Right hindlimb (tissue), 1 donor: ENCODE measurements around the gene RAPSN.

Source experiments
- DNase-seq: peaks from one replicate; pipeline ENCODE4 v3.0.0-alpha.2; 2018

Gene RAPSN

GRCh38 chr11:47448566-47449427 is at the start of gene RAPSN:
Gene RAPSN (minus strand): TSS chr11:47449136. CDS start chr11:47448964, 172 bp downstream.
- DNase-seq = peak; percentile 81

- no peak for DNase-seq
These were observed 49.2 kb upstream of the RAPSN start for GRCh38 chr11:47498149-47498548.

- DNase-seq = no peak
These were observed 47.9 kb upstream of the RAPSN start for GRCh38 chr11:47496808-47497207.

- DNase-seq = no peak
These were observed 46.9 kb upstream of the RAPSN start for GRCh38 chr11:47495856-47496217.

GRCh38 chr11:47495011-47495855 is 46.3 kb upstream of the RAPSN start:
- DNase-seq = no peak

- DNase-seq = no peak
These were observed 40.4 kb upstream of the RAPSN start for GRCh38 chr11:47489395-47489755.

- no peak for DNase-seq
These were observed 39.9 kb upstream of the RAPSN start for GRCh38 chr11:47488674-47489394.

- DNase-seq = no peak
These were observed 39.2 kb upstream of the RAPSN start for GRCh38 chr11:47488111-47488510.

- DNase-seq = no peak
These were observed 38.5 kb upstream of the RAPSN start for GRCh38 chr11:47487421-47487820.

- no peak for DNase-seq
These were observed 36.2 kb upstream of the RAPSN start for GRCh38 chr11:47485107-47485506.

- no peak for DNase-seq
These were observed 34.5 kb upstream of the RAPSN start for GRCh38 chr11:47483457-47483856.

GRCh38 chr11:47480762-47481161 is 31.8 kb upstream of the RAPSN start:
- no peak for DNase-seq

GRCh38 chr11:47478651-47479329 is 29.9 kb upstream of the RAPSN start:
- no peak for DNase-seq

- no peak for DNase-seq
These were observed 28.8 kb upstream of the RAPSN start for GRCh38 chr11:47477753-47478152.

GRCh38 chr11:47477323-47477722 is 28.4 kb upstream of the RAPSN start:
- DNase-seq = no peak

GRCh38 chr11:47470671-47471070 is 21.7 kb upstream of the RAPSN start:
- DNase-seq = no peak

- no peak for DNase-seq
These were observed 20.6 kb upstream of the RAPSN start for GRCh38 chr11:47469361-47470179.

GRCh38 chr11:47468598-47469214 is 19.8 kb upstream of the RAPSN start:
- DNase-seq = no peak

- DNase-seq = no peak
These were observed 18.4 kb upstream of the RAPSN start for GRCh38 chr11:47467357-47467756.

GRCh38 chr11:47466701-47467250 is 17.8 kb upstream of the RAPSN start:
- DNase-seq = peak; percentile 58

- no peak for DNase-seq
These were observed 17.3 kb upstream of the RAPSN start for GRCh38 chr11:47466201-47466600.
